ENCODE results near the gene ABCD1.
A peak's percentile ranks its signal among the peaks of the same experiment; 100 is the strongest.

The ABCD1 gene

GRCh38 chrX:153761863-153762262 lies 37.2 kb downstream of the ABCD1 start:
- Histone ChIP-seq H3K27ac (ENCODE audit: low read depth, low read length) (no peak overlapping the region), H2AFZ (ENCODE audit: insufficient read depth, low read length, poor library complexity) (no peak overlapping the region), H3K4me1 (ENCODE audit: control insufficient read depth in 1 of 2, insufficient read depth in 2 of 2, low read length in 2 of 2) (no peaks in the 10 kb centered on the region), H3K18ac (ENCODE audit: low read length) (no peak overlapping the region), H2BK12ac (ENCODE audit: low read length) (no peak overlapping the region), H3K36me3 (ENCODE audit: control insufficient read depth in 1 of 2, insufficient read depth in 2 of 2, low read length in 2 of 2) (no peaks in the 10 kb centered on the region), H3K23ac (ENCODE audit: low read length) (no peak overlapping the region), H3K4me3 (ENCODE audit: low read depth, low read length) (no peak overlapping the region), H2BK120ac (ENCODE audit: insufficient read depth, low read length, poor library complexity) (no peak overlapping the region), H3K79me1 (ENCODE audit: low read length) (no peaks in the 10 kb centered on the region), H3K14ac (ENCODE audit: low read length) (no peak overlapping the region), H3K27me3 (ENCODE audit: insufficient read depth, low read length) (no peaks in the 10 kb centered on the region), H2BK5ac (ENCODE audit: low read depth, low read length, poor library complexity) (no peak overlapping the region), H3K9ac (ENCODE audit: low read length) (no peak overlapping the region), H3K4me2 (ENCODE audit: low read length) (no peak overlapping the region), H3K79me2 (ENCODE audit: control insufficient read depth, insufficient read depth, low read length, poor library complexity) (no peaks in the 10 kb centered on the region), H2AK5ac (ENCODE audit: low read length) (no peak overlapping the region), H3K9me3 (ENCODE audit: insufficient read depth, low read depth, low read length) (no peaks in the 10 kb centered on the region), H4K8ac (ENCODE audit: low read depth, low read length) (no peak overlapping the region), H3K4ac (ENCODE audit: low read depth, low read length) (no peak overlapping the region), H4K12ac (ENCODE audit: low read depth, low read length) (no peak overlapping the region), H4K91ac (ENCODE audit: low read depth, low read length) (no peak overlapping the region)
- DNase-seq: no peak
- WGBS (ENCODE audit: extremely low coverage, insufficient coverage, insufficient read length): no CpG with 5 or more reads among the region's 15 CpGs

DNA sequence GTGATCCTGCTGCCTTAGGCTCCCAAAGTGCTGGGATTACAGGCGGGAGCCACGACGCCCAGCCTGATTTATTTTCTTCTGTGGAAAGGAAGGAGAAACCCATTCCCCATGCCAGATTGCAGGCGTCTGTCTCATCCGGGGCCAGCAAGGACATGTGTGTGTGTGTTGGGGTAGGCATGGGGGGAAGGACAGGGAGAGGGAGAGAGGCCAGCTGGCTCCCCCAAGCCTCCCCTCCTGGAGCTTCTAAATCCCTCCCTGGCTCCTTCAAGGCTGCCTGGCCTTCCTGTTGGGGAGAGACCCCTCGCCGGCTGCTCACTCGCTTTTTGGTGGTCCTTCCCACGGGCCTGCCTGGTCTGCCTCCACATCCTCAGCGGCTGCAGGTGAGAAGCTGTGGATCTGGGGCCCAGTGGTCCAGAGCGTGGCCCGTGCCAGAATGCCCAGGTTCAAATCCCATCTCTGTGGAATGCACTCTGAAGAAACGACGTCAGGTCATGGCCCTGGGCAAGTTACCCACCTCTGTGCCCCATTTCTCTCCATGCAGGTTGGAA lies 38.0 kb downstream of the ABCD1 start:
- no peaks in the 10 kb centered on the region for H3K9me3 ChIP-seq (ENCODE audit: insufficient read depth, low read depth, low read length)
- no peak for DNase-seq
- no CpG with 5 or more reads among the region's 14 CpGs for WGBS (ENCODE audit: extremely low coverage, insufficient coverage, insufficient read length)
- H3K79me2 ChIP-seq (ENCODE audit: control insufficient read depth, insufficient read depth, low read length, poor library complexity): no peaks in the 10 kb centered on the region
- H3K4me2 ChIP-seq (ENCODE audit: low read length): no peak overlapping the region
- no peak overlapping the region for H3K4ac ChIP-seq (ENCODE audit: low read depth, low read length)
- H2BK120ac ChIP-seq (ENCODE audit: insufficient read depth, low read length, poor library complexity): no peak overlapping the region
- no peaks in the 10 kb centered on the region for H3K27me3 ChIP-seq (ENCODE audit: insufficient read depth, low read length)
- no peak overlapping the region for H2BK5ac ChIP-seq (ENCODE audit: low read depth, low read length, poor library complexity)
- no peak overlapping the region for H2BK12ac ChIP-seq (ENCODE audit: low read length)
- H3K27ac ChIP-seq (ENCODE audit: low read depth, low read length): no peak overlapping the region
- no peaks in the 10 kb centered on the region for H3K4me1 ChIP-seq (ENCODE audit: control insufficient read depth in 1 of 2, insufficient read depth in 2 of 2, low read length in 2 of 2)
- H3K18ac ChIP-seq (ENCODE audit: low read length): no peak overlapping the region
- H4K12ac ChIP-seq (ENCODE audit: low read depth, low read length): no peak overlapping the region
- H3K4me3 ChIP-seq (ENCODE audit: low read depth, low read length): no peak overlapping the region
- no peak overlapping the region for H4K91ac ChIP-seq (ENCODE audit: low read depth, low read length)
- H3K14ac ChIP-seq (ENCODE audit: low read length): no peak overlapping the region
- no peak overlapping the region for H3K23ac ChIP-seq (ENCODE audit: low read length)
- no peak overlapping the region for H4K8ac ChIP-seq (ENCODE audit: low read depth, low read length)
- H3K36me3 ChIP-seq (ENCODE audit: control insufficient read depth in 1 of 2, insufficient read depth in 2 of 2, low read length in 2 of 2): no peaks in the 10 kb centered on the region
- H2AFZ ChIP-seq (ENCODE audit: insufficient read depth, low read length, poor library complexity): no peak overlapping the region
- no peaks in the 10 kb centered on the region for H3K79me1 ChIP-seq (ENCODE audit: low read length)
- H3K9ac ChIP-seq (ENCODE audit: low read length): no peak overlapping the region
- no peak overlapping the region for H2AK5ac ChIP-seq (ENCODE audit: low read length)

DNA sequence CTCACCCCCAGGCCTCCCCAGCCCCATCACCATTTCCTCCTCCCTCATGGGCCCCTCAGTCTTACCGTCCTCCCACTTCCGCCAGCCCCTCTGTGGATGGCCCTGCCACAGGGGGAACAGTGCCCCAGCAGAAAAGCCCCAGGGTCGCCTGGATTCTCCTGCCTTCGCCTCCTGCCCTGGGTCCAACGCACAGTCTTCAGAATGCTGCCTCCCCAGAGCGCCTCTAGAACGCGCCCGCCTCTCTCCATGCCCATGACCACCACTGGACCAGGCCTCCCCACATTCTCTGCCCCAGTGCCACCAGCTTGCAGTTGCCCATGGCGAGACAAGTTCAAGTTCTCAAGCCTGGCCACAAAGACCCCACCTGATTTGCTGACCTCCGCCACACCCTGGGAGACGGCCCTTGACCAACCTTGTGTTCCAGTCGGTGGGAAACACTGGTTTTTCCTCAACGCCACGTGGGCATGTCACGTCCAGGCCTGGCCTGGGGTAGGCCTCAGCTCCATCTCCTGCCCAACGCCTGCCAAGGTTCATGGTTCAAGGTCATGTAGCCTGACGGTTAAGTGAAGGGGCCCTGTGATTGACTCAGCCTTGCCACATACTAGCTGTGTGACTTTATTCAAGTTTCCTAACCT lies 38.8 kb downstream of the ABCD1 start:
- Histone ChIP-seq H3K4me3 (ENCODE audit: low read depth, low read length) (no peak overlapping the region), H3K9ac (ENCODE audit: low read length) (no peak overlapping the region), H3K4ac (ENCODE audit: low read depth, low read length) (no peak overlapping the region), H3K79me2 (ENCODE audit: control insufficient read depth, insufficient read depth, low read length, poor library complexity) (no peaks in the 10 kb centered on the region), H4K8ac (ENCODE audit: low read depth, low read length) (no peak overlapping the region), H3K23ac (ENCODE audit: low read length) (no peak overlapping the region), H3K4me2 (ENCODE audit: low read length) (no peak overlapping the region), H3K9me3 (ENCODE audit: insufficient read depth, low read depth, low read length) (no peaks in the 10 kb centered on the region), H3K27ac (ENCODE audit: low read depth, low read length) (no peak overlapping the region), H2AFZ (ENCODE audit: insufficient read depth, low read length, poor library complexity) (no peak overlapping the region), H4K91ac (ENCODE audit: low read depth, low read length) (no peak overlapping the region), H2BK12ac (ENCODE audit: low read length) (no peak overlapping the region), H3K79me1 (ENCODE audit: low read length) (no peaks in the 10 kb centered on the region), H2BK5ac (ENCODE audit: low read depth, low read length, poor library complexity) (no peak overlapping the region), H3K36me3 (ENCODE audit: control insufficient read depth in 1 of 2, insufficient read depth in 2 of 2, low read length in 2 of 2) (no peaks in the 10 kb centered on the region), H3K4me1 (ENCODE audit: control insufficient read depth in 1 of 2, insufficient read depth in 2 of 2, low read length in 2 of 2) (no peaks in the 10 kb centered on the region), H2AK5ac (ENCODE audit: low read length) (no peak overlapping the region), H4K12ac (ENCODE audit: low read depth, low read length) (no peak overlapping the region), H2BK120ac (ENCODE audit: insufficient read depth, low read length, poor library complexity) (no peak overlapping the region), H3K27me3 (ENCODE audit: insufficient read depth, low read length) (no peaks in the 10 kb centered on the region), H3K18ac (ENCODE audit: low read length) (no peak overlapping the region), H3K14ac (ENCODE audit: low read length) (no peak overlapping the region)
- WGBS (ENCODE audit: extremely low coverage, insufficient coverage, insufficient read length): no CpG with 5 or more reads among the region's 18 CpGs
- no peak for DNase-seq

DNA sequence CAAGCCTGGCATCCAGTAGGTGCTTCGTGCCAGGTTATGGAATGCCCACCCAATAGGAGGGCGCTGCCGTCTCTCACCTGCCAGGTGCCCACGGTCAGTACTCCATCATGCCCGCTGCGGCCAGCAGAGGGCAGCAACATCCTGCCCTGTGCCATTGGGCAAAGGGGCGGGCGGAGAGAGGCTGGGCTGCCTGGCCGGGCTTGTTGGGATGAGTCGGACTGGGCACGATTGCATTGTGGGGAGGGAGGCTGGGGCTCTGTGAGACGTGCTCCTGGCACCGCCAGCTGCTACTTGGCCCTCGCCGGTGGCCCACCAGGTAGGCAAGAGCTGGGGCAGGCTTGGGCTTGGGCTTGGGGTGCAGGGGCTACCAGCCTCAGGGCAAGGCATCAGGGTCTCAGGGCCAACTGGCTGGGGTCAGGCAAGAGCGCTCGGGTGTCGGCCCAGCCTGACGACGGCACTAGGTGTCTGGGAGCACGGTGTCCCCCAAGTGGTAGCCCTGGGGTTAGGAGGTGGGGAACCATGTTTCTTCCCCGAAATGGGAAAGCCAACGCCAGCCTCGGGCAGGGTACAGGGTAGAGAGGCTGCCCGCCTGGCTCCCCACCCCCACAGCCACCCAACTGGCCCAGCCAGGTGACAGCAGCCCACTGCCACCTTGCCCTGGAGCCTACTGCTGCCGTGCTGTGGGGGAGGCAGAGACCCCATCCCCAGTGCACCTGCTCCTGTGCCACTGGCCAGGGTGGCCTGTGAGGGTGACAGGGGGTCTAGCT lies 39.5 kb downstream of the ABCD1 start, which contains the start of gene PLXNB3:
Gene PLXNB3 (plus strand): TSS at position 261 of the 767 bp plus-strand sequence. CDS start 1,287 bp downstream, outside the sequence.
- no peaks in the 10 kb centered on the region for H3K79me2 ChIP-seq (ENCODE audit: control insufficient read depth, insufficient read depth, low read length, poor library complexity)
- H4K91ac ChIP-seq (ENCODE audit: low read depth, low read length): no peak within 1 kb of the TSS
- peak; percentile 51 to 85 for DNase-seq
- H2BK12ac ChIP-seq (ENCODE audit: low read length): no peak within 1 kb of the TSS
- H3K4ac ChIP-seq (ENCODE audit: low read depth, low read length): no peak within 1 kb of the TSS
- H3K18ac ChIP-seq (ENCODE audit: low read length): no peak within 1 kb of the TSS
- no peaks in the 10 kb centered on the region for H3K9me3 ChIP-seq (ENCODE audit: insufficient read depth, low read depth, low read length)
- no peaks in the 10 kb centered on the region for H3K4me1 ChIP-seq (ENCODE audit: control insufficient read depth in 1 of 2, insufficient read depth in 2 of 2, low read length in 2 of 2)
- no peak within 1 kb of the TSS for H2BK120ac ChIP-seq (ENCODE audit: insufficient read depth, low read length, poor library complexity)
- H2BK5ac ChIP-seq (ENCODE audit: low read depth, low read length, poor library complexity): no peak within 1 kb of the TSS
- no peak within 1 kb of the TSS for H2AFZ ChIP-seq (ENCODE audit: insufficient read depth, low read length, poor library complexity)
- no peak within 1 kb of the TSS for H2AK5ac ChIP-seq (ENCODE audit: low read length)
- H3K27ac ChIP-seq (ENCODE audit: low read depth, low read length): no peak within 1 kb of the TSS
- no peak within 1 kb of the TSS for H4K12ac ChIP-seq (ENCODE audit: low read depth, low read length)
- H3K36me3 ChIP-seq (ENCODE audit: control insufficient read depth in 1 of 2, insufficient read depth in 2 of 2, low read length in 2 of 2): no peaks in the 10 kb centered on the region
- H3K14ac ChIP-seq (ENCODE audit: low read length): no peak within 1 kb of the TSS
- no peak within 1 kb of the TSS for H3K4me3 ChIP-seq (ENCODE audit: low read depth, low read length)
- no peak within 1 kb of the TSS for H3K9ac ChIP-seq (ENCODE audit: low read length)
- no CpG with 5 or more reads among the region's 26 CpGs for WGBS (ENCODE audit: extremely low coverage, insufficient coverage, insufficient read length)
- H3K23ac ChIP-seq (ENCODE audit: low read length): no peak within 1 kb of the TSS
- no peak within 1 kb of the TSS for H4K8ac ChIP-seq (ENCODE audit: low read depth, low read length)
- H3K4me2 ChIP-seq (ENCODE audit: low read length): no peak within 1 kb of the TSS
- H3K79me1 ChIP-seq (ENCODE audit: low read length): no peaks in the 10 kb centered on the region
- H3K27me3 ChIP-seq (ENCODE audit: insufficient read depth, low read length): no peaks in the 10 kb centered on the region

All from trophoblast cell (in vitro differentiated cells and primary cell).